RPMI8226 (cell line): ENCODE data around the gene TACC3.

Source experiments
- DNase-seq: peaks from one replicate; pipeline ENCODE4 v3.0.0-alpha.2; 2015

Gene TACC3

GRCh38 chr4:1705732-1706131 lies 15.6 kb upstream of the TACC3 start:
- no peak for DNase-seq

- no peak for DNase-seq
These were observed 15.0 kb upstream of the TACC3 start for GRCh38 chr4:1706358-1706757.

- no peak for DNase-seq
These were observed 12.7 kb upstream of the TACC3 start for GRCh38 chr4:1708581-1708980.

GRCh38 chr4:1711055-1711570 lies 10.2 kb upstream of the TACC3 start:
- no peak for DNase-seq

GRCh38 chr4:1711571-1712215 lies 9.6 kb upstream of the TACC3 start:
- peak; percentile 34 for DNase-seq

- DNase-seq: peak; percentile 95
These were observed 8.9 kb upstream of the TACC3 start, which contains the start of gene SLBP for GRCh38 chr4:1712216-1713002. Gene SLBP (minus strand): TSS chr4:1712319. CDS start chr4:1712188, 131 bp downstream.

- peak; percentile 48 for DNase-seq
These were observed 8.1 kb upstream of the TACC3 start for GRCh38 chr4:1713003-1713851.

- DNase-seq: no peak
These were observed 6.9 kb upstream of the TACC3 start for GRCh38 chr4:1714303-1715001.

GRCh38 chr4:1715002-1715758 lies 6.1 kb upstream of the TACC3 start:
- no peak for DNase-seq

GRCh38 chr4:1716065-1716945 lies 5.0 kb upstream of the TACC3 start:
- DNase-seq: no peak

- no peak for DNase-seq
These were observed 3.9 kb upstream of the TACC3 start for GRCh38 chr4:1717129-1718094.

- no peak for DNase-seq
These were observed 3.0 kb upstream of the TACC3 start for GRCh38 chr4:1718095-1718850.

- peak; percentile 48 for DNase-seq
These were observed 948 bp upstream of the TACC3 start for GRCh38 chr4:1720163-1720983.

- DNase-seq: no peak
These were observed 587 bp downstream of the TACC3 start for GRCh38 chr4:1721666-1722550.

- no peak for DNase-seq
These were observed 1.3 kb downstream of the TACC3 start for GRCh38 chr4:1722551-1723118.

- DNase-seq: no peak
These were observed 1.9 kb downstream of the TACC3 start for GRCh38 chr4:1723131-1723801.
